Activated T-cell treated with anti-CD3 and anti-CD28 coated beads, Interleukin-2, amount 50 U/mL, for 1 hour (primary cell): ENCODE results near the gene TSGA10.
"Not testable (repeated sequence)": the region's sequence is repeated elsewhere in the genome, so short reads cannot be mapped to it uniquely, and the experiment has no call there.

Experiments
- DNase-seq: peaks from one replicate; pipeline ENCODE4 v3.0.0-alpha.2; 2020

The TSGA10 gene

DNA sequence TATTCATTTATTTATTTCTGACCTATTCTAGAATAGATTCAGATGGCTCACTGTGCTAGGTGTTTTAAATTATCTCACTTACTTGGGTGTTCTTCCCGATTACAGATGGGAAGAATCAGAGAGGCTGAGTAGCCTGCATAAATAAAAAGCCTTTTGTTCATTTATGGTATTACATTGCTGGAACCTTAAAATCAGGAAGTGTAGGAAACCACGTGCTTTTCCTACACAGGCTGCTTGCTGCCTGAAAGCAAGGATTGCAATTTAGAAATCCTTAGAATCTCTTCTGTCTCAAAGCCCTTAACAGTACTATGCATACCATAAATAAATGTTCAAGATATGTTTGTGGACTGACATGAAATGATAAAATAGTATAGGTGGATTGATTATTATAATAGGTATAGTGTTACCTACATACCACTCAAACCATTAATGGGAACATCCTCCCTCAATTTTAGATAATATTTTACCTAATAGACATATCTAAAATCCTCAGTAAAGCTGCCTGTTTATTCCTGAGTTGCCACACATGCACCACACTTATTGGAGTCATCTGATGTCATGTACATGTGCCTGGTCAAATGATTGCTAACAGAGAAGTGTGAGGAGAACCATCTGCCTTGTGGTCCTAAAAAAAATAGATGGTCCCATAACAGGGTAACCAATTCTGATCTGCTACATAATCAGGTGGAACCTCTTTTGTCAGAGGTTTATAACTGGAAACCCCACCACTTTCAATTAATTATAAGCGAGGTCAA lies 86.7 kb downstream of the TSGA10 start:
- no peak for DNase-seq

DNA sequence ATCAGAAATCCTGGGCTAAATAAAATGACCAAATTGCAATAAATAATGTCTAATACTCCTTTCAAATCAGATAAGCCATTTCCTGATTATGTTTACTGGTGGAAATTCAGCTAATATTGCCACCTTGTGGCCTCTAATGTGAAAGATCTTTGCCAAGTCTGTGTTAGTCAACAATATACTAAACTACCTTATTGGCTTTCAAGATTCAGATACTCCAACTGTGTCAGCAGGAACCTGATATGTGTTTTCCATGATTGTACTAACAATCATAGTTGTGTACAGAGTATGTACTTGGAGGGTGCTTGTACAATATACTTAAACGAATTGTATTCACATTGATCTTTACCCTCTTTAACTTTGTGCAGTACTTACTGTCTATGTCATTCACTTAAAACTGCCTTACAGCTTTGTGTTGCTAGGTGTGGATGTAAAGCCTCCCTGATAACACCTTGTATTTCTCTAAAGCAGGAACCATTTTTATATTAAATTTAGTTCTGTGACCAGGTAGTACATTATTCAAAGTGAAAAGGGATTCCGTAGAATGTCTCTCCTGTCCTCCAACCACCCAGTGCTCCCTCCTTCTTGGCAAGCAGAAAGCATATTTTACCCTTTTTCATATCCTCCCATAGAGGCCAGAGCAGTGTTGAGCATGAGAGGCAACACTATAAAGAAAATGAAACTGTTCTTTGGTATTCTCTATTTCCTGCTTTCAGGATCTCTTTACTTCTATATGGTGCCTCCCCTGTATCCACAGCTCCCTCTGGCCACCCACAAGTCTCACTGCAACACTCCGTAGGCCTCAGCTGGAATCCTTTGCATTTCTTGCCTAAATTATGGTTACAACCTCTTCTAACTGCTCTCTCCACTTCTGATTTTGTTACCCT lies 88.4 kb downstream of the TSGA10 start:
- DNase-seq: no peak

DNA sequence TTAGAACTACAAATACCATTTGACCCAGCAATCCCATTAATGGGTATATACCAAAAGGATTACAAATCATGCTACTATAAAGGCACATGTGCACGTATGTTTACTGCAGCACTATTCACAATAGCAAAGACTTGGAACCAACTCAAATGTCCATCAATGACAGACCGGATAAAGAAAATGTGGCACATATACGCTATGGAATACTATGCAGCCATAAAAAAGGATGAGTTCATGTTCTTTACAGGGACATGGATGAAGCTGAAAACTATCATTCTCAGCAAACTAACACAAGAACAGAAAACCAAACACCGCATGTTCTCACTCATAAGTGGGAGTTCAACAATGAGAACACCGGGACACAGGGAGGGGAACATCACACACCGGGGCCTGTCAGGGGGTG lies 105.6 kb downstream of the TSGA10 start:
- not testable (repeated sequence) for DNase-seq

DNA sequence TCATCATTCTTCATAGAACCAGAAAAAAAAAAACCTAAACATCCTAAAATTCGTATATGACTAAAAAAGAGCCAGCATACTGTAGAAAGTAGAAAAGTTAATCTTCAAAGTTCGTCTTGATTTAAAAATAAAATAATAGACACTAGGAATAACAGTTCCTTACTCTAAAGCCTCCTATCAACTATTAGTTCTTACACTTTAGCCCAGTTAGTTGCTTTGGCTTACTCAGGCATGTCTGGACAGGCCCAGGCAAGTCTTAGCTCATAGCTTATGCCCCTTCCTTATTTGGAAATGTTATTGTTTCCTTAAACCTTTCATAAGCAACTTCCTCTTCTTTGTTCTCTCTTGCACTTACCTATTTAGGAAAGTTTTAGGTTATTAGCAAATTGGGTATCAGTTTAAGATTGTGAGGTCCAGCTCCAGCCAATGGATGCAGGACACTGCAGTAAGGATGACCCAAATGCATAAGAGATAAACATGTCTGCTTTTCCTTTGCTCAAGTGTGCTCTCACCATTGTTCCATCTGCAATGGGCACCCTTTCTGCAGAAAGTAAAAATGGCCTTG lies 113.9 kb downstream of the TSGA10 start:
- DNase-seq: not testable (repeated sequence)

DNA sequence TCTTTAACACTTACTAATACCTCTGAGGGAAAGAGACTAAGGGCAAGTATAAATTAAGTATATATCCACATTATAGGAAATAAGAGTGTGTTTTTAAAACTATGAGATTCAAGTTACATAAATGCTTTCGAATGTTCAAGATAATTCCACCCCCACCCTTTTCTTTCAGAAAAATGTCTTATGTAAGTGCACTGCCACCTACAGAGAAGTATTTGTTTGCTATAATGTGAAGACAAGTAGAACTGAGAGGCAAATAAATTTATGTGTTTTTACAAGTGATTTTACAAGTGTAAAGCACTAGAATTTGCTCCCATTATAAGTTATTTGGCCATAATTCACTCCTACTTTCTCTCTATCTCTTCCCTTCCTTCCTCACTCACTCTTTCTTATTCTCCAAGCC lies 118.8 kb downstream of the TSGA10 start:
- DNase-seq: no peak

DNA sequence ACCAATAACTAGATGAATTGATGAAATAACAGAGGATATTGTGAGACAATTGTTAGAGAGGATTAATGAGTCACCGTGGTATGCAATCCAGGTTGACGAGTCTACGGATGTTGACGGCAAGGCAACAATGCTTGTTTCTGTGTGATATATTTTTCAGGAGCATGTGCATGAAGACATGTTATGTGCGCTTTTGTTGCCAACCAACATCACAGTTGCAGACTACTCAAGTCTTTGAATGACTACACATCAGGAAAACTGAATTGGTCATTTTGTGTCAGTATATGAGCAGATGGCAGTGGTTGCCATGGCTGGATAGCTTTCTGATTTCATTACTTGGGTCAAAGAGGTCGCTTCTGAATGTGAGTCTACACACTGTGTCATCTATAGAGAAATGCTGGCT lies 122.0 kb downstream of the TSGA10 start:
- no peak for DNase-seq

DNA sequence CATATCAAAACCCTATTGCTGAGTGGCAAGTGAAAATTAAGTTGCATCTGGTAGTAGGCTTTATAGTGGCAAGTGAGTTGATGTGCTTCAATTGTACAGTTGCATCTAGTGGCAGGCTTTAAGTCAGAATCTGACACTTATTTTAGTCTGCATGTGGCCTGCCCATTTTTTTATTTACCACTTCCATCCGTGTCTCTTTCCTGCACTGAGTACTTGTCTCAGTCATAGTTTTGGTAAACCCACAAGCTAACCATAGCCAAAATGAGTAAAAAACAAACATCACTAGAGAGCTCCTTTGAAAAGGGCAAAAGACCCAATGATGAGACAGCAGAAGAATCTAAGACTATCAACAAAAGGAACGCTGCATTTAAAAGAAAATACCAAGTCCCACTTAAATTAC lies 122.7 kb downstream of the TSGA10 start:
- no peak for DNase-seq

DNA sequence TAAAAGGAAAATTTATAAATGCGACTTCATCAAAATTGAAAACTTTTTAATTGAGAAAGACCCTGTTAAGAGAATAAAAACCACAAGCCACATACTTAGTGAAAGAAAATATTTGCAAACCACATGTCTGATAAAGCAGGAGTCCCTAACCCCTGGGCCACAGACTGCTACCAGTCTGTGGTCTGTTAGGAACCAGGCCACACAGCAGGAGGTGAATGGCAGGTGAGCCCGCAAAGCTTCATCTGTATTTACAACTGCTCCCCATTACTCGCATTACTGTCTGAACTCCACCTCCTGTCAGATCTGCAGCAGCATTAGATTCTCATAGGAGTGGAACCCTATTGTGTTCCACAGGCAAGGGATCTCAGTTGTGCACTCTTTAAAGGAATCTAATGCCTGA lies 123.3 kb downstream of the TSGA10 start:
- DNase-seq: no peak

DNA sequence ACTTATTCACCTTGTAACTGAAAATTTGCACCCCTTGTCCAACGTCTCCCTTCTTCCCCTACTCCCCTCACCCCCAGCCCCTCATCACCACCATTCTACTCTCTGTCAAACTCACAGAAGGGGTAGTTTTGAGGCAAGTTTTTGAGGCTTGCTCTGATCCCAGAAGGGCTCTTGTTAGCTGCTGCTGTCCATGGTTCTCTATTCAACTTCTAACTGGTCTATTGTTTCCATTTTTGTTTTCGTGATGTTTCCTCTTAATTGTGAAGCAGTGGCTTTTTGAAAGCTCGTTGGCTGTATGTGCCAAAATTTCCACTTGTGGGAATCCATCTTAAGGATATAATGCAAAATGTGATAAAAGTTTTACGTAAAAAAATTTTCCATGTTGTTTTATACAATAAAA lies 126.2 kb downstream of the TSGA10 start:
- DNase-seq: no peak

DNA sequence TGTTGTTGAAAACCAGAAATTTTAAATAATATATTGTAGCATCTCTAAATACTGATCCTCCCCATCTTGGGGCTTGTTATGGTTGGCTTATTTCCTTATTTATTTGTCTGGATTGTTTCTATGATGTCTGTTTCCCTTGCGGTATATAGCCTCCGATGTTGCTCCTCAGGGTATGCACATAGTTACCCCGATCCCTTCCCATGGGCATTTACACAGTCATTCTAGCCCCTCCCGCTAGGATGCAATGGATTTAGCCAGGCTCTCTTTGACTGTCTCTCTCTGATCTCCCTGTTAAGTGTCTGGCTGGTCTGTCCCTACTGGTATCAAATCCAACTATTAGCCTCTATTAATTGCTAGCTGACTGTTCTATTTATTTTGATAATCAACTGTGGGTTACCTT lies 126.9 kb downstream of the TSGA10 start:
- no peak for DNase-seq

DNA sequence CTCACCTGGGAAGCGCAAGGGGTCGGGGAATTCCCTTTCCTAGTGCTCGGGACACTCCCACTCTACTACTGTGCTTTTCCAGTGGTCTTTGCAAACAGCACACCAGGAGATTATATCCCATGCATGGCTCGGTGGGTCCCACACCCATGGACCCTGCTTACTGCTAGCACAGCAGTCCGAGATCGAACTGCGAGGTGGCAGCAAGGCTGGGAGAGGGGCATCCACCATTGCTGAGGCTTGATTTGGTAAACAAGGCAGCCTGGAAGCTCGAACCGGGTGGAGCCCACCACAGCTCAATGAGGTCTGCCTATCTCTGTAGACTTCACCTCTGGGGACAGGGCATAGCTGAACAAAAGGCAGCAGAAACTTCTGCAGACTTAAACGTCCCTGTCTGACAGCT lies 154.0 kb downstream of the TSGA10 start:
- DNase-seq: no peak

DNA sequence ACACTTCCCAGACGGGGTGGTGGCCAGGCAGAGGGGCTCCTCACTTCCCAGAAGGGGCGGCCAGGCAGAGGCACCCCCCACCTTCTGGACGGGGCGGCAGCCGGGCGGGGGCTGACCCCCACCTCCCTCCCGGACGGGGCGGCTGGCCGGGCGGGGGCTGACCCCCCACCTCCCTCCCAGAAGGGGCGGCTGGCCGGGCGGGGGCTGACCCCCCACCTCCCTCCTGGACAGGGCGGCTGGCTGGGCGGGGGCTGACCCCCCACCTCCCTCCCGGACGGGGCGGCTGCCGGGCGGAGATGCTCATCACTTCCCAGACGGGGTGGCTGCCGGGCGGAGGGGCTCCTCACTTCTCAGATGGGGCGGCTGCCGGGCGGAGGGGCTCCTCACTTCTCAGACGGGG lies 166.0 kb downstream of the TSGA10 start:
- not testable (repeated sequence) for DNase-seq

DNA sequence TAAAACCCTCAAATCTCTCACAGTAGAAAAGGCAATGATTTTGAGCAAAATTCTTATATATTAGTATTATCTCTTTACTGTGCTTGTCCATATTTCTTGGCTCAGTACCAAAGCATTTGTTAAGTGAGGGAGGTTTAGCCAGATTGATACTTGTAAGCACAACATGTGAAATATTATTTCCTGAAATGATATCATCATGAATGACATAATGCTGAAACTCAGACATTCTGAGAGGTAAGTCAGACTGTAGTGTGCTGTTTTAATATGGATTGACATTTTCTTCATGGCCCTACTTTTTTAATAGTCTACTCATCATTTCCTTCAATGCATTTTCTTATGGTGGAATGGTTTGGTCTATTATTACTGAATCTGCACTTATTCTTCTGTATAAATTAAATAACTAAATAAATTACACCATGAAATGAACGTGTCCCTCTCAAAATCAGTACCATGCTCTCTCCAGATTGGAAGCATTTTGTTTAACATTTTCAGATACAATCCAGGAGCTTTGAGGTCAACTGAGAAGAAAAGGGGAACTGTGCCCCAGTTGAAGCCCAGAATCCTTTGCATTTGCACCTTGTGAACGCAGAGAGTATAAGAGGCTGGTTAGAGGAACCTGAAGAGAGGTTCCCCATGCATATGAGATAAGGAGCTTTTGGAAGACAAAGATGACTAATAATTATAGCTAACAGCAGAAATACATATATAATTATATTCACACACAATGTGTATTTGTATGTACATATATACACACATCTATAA lies 168.7 kb downstream of the TSGA10 start:
- DNase-seq: no peak

DNA sequence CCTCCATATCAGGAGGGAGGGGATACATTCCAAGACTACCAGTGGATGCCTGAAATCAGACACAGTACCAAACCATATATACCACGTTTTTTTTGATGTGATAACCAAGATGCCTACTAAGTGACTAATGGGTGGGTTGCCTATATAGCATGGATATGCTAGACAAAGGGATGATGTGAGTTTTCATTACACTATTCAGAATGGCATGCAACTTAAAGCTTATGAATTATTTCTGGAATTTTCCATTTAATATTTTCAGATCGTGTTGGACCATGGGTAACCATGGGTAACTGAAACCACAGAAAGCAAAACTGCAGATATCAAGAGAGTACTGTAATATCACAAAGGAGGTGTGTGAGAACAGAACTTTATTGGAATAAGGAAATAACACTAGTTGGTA lies 179.1 kb downstream of the TSGA10 start:
- DNase-seq: no peak

DNA sequence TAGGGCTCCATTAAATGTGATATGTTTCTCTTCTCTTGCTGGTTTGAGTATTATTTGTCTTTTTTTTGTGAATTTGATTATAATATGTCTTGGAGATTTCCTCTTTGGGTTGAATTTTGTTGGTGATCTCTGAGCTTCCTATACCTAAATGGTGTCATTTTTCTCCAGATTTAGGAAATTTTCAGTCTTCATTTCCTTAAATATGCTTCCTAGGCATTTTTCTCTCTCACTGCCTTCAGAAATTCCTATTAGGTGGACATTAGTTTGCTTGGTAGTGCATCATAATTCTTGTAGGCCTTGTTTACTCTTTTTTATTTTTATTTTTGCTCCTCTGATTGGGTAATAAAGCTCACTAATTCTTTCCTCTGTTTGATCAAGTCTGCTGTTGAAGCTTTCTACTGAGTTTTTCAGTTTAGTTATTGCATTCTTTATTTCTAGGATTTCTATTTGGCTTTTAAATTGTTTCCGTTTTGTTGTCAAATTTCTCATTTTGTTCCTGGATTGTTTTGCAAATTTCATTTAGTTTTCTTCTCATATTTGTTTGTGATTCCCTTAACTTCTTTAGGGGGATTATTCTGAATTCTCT lies 182.1 kb downstream of the TSGA10 start:
- no peak for DNase-seq

DNA sequence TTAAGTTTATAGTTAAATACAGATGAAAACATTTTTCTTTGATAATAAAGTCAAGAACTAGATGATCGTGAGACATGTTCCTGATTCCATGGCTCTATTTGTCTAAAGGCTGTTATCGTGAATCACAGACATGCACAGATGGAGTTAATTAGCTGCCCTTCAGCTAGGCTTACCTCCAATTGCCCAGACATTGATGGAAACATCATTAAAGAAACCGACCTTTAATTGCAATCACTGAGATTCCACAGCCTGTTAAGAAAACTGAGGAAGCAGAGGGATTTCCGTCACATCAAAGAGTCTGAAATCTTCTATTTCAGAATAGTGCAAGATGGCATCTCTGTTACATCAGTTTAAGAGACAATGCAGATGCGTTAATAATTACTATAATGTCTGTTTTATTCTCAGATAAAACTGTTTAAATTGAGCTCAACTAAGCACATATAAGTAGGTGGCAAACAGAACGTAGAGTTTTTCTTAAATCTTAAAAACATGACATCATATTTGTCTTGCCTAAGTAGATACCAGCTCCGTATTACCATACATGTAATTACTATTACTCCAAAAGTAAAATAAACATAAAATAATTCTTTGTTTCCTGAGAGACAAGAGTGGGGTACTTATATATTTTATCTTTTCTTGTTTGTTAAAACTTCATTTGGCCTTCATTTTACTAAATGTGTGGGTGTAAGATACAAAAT lies 194.8 kb downstream of the TSGA10 start:
- DNase-seq: no peak

DNA sequence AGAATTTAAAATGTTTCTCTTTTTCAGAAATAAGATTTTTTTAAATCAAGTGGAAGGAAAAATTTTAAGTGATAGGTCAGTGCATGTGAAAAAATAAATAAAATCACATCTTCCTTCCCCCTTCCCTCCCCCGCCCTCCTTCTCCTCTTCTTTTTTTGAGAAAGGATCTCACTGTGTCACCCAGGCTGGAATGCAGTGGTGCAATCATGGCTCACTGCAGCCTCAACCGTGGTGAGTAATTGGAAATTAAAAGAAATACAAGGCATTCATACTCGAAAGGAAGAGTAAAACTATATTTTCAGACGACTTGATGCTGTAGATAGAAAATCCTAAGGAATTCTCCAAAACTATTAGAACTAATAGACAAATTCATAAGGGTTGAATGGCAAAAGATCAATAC lies 201.8 kb downstream of the TSGA10 start:
- DNase-seq: no peak

DNA sequence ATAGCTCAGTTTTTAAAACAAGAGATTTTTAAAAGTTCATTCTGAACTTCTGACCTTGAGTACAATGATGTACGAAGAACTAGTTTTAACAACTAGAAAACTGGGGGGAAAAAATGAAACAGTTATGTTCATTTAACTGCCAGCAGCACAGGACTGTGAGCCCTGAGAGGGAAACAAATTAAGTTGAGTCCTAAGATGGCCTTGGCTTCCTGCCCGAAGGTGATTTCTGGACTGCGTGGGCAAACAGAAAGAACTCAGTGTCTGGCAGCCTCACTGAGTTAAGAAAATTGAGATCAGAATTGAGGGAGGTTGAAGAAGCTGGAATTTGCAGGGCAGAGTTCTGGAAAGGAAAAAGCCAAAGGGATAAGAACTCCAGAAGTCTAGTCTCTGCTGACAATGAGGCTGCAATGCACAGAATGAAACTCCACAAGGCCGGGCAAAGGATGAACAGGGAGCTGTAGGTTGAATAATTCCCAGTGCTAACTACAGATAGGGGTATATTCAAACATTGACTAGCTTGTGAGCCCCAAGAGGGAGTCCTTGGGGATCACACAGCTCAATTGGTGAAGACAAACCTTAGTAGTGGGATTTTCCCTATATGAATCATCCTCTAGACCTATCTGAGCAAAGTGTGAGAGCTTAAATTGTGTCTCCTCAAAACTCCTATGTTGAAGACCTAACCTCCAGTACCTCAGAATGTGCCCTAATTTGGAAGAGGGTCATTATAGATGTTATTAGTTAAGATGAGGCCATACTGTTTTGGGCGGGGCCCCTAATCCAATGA lies 205.6 kb downstream of the TSGA10 start:
- no peak for DNase-seq

DNA sequence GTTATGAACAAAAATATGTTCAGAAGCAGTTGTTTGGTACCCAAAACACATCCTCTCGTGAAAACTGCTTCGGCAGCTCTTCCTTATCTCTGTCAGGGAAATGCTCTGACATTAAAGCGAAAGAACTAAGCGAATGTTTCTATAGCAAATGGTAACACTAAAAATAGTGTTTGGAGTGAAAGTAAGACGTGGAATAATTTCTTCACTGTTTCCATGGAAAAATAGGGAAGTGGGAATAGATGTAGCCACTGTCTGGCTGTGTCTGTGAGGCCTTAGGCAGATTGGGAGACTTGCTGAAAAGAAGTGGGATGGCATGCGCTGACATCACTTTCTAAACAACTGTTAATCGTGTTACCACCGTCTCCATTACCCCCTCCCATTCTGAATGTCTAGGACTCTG lies 207.2 kb downstream of the TSGA10 start:
- DNase-seq: no peak
